ENCODE results near the gene UBE2G1.

UBE2G1 gene

GRCh38 chr17:4249452-4250029, 116.9 kb downstream of the UBE2G1 start:
- Histone ChIP-seq H3K4me1 (ENCODE audit: low read length) (peaks cover 6% of the 10 kb centered on the region; the same call in 1 of the 2 replicates), H3K4me3 (ENCODE audit: low read length) (no peak overlapping the region), H3K9me2 (replicated peaks; ENCODE audit: insufficient read depth, low read length) (no peaks in the 10 kb centered on the region), H3K9ac (ENCODE audit: low read length) (no peak overlapping the region), H3K9me3 (replicated peaks; ENCODE audit: insufficient read depth, low read length) (no peaks in the 10 kb centered on the region), H3K36me3 (replicated peaks; ENCODE audit: insufficient read depth, low read length) (no peaks in the 10 kb centered on the region), H3K27ac (ENCODE audit: low read length) (no peak overlapping the region), H3K79me2 (ENCODE audit: low read length) (peaks cover 94% of the 10 kb centered on the region), H2AFZ (ENCODE audit: low read length) (no peak overlapping the region), H4K20me1 (ENCODE audit: insufficient read depth, low read length) (no peaks in the 10 kb centered on the region; the same call in 1 of the 2 replicates), H3K4me2 (ENCODE audit: low read depth, low read length) (no peak overlapping the region), H3F3A (ENCODE audit: insufficient read depth, low read length) (no peaks in the 10 kb centered on the region), H3K27me3 (replicated peaks; ENCODE audit: insufficient read depth, low read length) (no peaks in the 10 kb centered on the region)
- no peak for TF ChIP-seq EZH2phosphoT487 (IDR thresholded peaks at IDR 0.05; ENCODE audit: low read length)
- TF ChIP-seq EZH2 (optimal IDR thresholded peaks at IDR 0.05; ENCODE audit: low read depth, low read length): no peak
- peak; percentile 35 for TF ChIP-seq CTCF (IDR thresholded peaks at IDR 0.05; ENCODE audit: low read length)
- peak; percentile 36 for DNase-seq

DNA sequence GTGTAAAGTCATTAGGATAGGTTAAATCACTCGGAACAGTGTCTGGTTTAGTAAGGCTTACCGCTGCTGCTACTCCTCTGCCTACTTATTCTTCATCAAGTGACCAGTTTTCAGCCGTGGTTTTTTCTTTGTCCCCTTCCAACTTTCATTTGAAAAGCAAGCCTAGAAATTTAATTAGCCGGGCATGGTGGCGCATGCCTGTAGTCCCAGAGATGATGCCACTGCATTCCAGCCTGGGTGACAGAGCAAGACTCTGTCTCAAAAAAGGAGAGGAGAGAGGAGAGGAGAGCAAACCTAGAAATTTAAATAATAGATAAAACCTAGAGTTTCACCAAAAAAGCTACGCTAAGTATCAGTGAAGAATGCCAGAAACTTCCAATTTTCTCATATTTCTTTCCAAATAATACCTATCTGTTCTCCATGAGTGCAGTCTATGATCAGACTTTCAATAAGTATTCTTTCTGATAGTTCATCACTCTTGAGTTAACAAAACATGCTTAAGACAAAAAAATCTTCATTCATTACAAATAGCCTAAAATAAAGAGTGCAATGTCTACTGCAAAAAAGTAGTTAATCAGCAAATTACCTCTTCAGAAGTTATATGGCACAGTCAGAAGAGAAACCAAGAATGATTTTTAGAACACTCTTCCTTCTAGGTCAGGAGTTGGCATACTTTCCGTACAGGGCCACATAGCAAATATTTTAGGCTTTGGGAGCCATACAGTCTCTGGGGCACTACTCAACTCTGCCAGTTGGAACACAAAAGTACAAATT, 117.8 kb downstream of the UBE2G1 start:
- H3K9ac ChIP-seq (ENCODE audit: low read length): no peak overlapping the region

DNA sequence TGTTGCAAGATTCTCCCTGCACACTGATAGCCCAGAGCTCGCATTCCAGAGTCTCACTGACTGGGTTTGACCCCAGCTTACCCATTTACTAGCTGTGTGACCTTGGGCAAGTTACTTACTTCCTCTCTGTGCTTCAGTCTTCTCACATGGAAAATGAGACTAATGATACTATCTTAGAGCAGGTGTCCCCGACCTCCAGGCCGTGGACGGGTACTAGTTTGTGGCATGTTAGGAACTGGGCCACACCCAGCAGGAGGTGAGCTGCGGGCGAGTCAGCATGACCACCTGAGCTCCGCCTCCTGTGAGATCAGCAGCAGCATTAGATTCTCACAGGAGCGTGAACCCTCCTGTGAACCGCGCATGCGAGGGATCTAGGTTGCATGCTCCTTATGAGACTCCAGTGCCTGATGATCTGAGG, 118.5 kb downstream of the UBE2G1 start:
- Histone ChIP-seq H3F3A (ENCODE audit: insufficient read depth, low read length) (no peaks in the 10 kb centered on the region), H4K20me1 (ENCODE audit: insufficient read depth, low read length) (no peaks in the 10 kb centered on the region; the same call in 1 of the 2 replicates), H3K27me3 (replicated peaks; ENCODE audit: insufficient read depth, low read length) (no peaks in the 10 kb centered on the region), H3K27ac (ENCODE audit: low read length) (no peak overlapping the region), H3K9me2 (replicated peaks; ENCODE audit: insufficient read depth, low read length) (no peaks in the 10 kb centered on the region), H3K79me2 (ENCODE audit: low read length) (peaks cover 93% of the 10 kb centered on the region), H3K9ac (ENCODE audit: low read length) (no peak overlapping the region), H3K9me3 (replicated peaks; ENCODE audit: insufficient read depth, low read length) (no peaks in the 10 kb centered on the region), H2AFZ (ENCODE audit: low read length) (no peak overlapping the region), H3K4me1 (ENCODE audit: low read length) (peaks cover 6% of the 10 kb centered on the region; the same call in 1 of the 2 replicates), H3K36me3 (replicated peaks; ENCODE audit: insufficient read depth, low read length) (no peaks in the 10 kb centered on the region), H3K4me3 (ENCODE audit: low read length) (no peak overlapping the region), H3K4me2 (ENCODE audit: low read depth, low read length) (no peak overlapping the region)
- DNase-seq: no peak
- TF ChIP-seq EZH2 (optimal IDR thresholded peaks at IDR 0.05; ENCODE audit: low read depth, low read length) (no peak), CTCF (IDR thresholded peaks at IDR 0.05; ENCODE audit: low read length) (no peak), EZH2phosphoT487 (IDR thresholded peaks at IDR 0.05; ENCODE audit: low read length) (no peak)

More for the DNA sequence above, 117.8 kb downstream of the UBE2G1 start:
- H3F3A ChIP-seq (ENCODE audit: insufficient read depth, low read length): no peaks in the 10 kb centered on the region
- H3K79me2 ChIP-seq (ENCODE audit: low read length): peaks cover 95% of the 10 kb centered on the region
- TF ChIP-seq EZH2phosphoT487 (IDR thresholded peaks at IDR 0.05; ENCODE audit: low read length) (no peak), CTCF (IDR thresholded peaks at IDR 0.05; ENCODE audit: low read length) (no peak), EZH2 (optimal IDR thresholded peaks at IDR 0.05; ENCODE audit: low read depth, low read length) (no peak)
- no peaks in the 10 kb centered on the region; the same call in 1 of the 2 replicates for H4K20me1 ChIP-seq (ENCODE audit: insufficient read depth, low read length)
- no peak for DNase-seq
- no peak overlapping the region for H3K4me3 ChIP-seq (ENCODE audit: low read length)
- peaks cover 6% of the 10 kb centered on the region; the same call in 1 of the 2 replicates for H3K4me1 ChIP-seq (ENCODE audit: low read length)
- H3K9me3 ChIP-seq (replicated peaks; ENCODE audit: insufficient read depth, low read length): no peaks in the 10 kb centered on the region
- no peaks in the 10 kb centered on the region for H3K36me3 ChIP-seq (replicated peaks; ENCODE audit: insufficient read depth, low read length)
- H3K4me2 ChIP-seq (ENCODE audit: low read depth, low read length): no peak overlapping the region
- H3K27me3 ChIP-seq (replicated peaks; ENCODE audit: insufficient read depth, low read length): no peaks in the 10 kb centered on the region
- H3K27ac ChIP-seq (ENCODE audit: low read length): no peak overlapping the region
- no peak overlapping the region for H2AFZ ChIP-seq (ENCODE audit: low read length)
- no peaks in the 10 kb centered on the region for H3K9me2 ChIP-seq (replicated peaks; ENCODE audit: insufficient read depth, low read length)

Measured in MM.1S (cell line).